Stromal cell of bone marrow (primary cell): Measurements from ENCODE around the gene CIB4.
A peak's percentile ranks its signal among the peaks of the same experiment; 100 is the strongest.

Source experiments
- DNase-seq: peaks from one replicate; pipeline ENCODE4 v3.0.0-alpha.2; 2012; ENCODE audit warnings: low read depth

CIB4 gene

DNA sequence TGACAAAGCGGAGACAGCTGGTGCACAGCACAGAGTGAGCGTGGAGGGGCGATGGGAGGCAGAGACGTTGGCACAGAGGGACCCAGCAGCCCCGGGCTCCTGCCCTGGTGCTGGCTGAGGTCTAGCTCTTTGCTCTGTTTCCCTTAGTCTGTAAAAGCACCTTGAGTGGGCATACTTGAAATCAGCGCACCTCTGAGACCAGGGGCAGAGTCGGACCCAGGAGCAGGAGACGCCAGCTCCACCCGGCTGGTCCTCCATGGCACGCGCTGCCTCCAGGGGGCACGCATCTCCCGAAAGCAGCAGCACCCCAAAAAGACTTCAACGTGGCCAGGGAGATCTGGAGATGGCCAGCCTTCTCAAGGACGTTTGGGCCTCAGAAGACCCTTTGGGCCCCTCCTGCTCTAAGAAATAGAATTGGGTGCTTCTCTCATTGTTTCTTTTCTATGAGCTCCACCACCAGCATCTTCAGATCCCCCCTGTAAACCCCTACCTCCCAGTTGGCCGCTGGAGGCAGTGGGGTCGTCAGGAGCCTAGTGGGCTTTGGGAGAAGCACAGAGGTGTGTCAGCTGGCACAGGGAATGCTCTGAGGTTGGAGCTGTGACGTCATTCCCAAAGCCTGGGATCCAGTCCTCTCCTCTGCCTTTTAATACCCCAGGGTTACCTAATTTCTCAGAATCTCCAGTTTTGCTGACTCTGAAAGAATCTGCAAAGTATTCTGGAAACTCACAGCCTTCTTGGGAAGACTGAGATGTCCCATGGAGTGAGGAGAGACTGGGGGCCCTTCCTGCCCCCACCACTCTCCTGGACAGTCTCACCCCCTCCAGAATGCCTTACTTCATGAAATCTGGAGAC is 58.9 kb downstream of the CIB4 start:
- no peak for DNase-seq

DNA sequence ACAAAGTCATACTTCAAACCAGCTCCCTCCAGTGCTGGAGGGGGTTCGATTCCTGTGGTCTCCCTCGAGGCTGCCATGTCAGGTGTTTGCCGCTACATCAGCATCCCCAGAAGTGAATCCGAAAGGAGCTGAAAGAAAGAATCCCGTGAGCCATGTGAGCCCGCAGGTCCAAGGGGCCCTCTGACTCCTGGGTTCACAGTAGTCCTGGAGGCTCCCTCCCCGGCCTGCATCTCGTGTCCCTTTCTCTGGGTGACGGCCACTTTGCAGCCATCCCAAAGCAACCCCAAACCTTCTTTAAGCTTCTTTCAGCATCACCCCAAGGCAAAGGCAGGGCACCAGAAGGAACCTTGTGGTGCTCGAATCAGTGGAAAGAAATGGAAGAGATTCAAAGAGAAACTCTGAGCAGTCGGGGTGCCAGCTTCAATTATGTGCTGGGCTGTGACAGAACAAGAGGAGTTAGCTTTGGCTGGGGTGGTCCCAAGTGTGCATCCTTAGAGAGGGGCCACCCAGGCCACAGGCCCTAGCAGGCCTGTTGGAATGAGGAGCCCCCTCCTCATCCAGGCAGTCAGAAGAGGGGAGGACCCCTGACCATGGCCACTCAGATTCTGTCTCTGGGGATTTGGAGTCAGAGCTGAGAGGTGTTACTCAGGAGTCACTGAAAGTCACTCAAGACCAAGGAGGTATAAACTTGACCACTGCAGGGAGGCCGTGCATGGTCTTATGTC is 59.7 kb downstream of the CIB4 start:
- no peak for DNase-seq

- DNase-seq, result no peak
These were observed 60.4 kb downstream of the CIB4 start for GRCh38 chr2:26580751-26581150.

DNA sequence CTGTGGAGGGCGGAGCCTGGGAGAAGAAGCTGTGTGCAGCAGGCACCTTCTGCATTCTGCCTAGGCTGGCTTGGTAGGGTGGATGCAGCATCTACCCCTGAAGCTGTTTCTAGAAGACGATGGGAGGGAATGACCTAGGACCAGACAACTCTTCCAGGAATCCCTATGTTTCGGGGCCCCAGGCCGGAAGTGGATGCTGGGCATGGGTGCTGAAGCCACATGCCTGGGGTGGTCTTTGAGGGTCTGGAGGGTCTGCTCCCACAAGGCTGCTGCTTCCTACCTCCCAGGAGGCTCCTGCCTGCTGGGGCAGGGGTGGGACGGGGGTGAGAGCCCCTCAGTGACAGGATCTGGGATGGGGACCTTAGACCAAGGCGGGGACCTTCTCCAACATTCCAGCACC is 61.0 kb downstream of the CIB4 start:
- DNase-seq, result no peak

DNA sequence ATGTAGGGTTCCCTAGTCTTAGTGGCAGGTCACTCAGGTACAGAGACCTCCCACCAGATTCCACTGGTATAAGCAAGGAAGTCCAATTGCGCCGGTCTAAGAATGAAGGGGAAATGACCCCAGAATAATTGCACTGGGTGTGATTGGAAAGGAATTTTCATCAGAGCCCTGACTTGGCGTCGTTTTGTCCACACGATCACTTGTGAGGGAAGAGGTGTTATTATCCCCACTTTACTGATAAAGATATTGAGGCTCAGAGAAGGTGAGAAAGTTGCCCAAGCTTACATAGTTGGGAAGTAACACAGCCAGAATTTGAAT is 61.5 kb downstream of the CIB4 start:
- no peak for DNase-seq

- no peak for DNase-seq
These were observed 62.0 kb downstream of the CIB4 start for GRCh38 chr2:26579025-26579722.

DNA sequence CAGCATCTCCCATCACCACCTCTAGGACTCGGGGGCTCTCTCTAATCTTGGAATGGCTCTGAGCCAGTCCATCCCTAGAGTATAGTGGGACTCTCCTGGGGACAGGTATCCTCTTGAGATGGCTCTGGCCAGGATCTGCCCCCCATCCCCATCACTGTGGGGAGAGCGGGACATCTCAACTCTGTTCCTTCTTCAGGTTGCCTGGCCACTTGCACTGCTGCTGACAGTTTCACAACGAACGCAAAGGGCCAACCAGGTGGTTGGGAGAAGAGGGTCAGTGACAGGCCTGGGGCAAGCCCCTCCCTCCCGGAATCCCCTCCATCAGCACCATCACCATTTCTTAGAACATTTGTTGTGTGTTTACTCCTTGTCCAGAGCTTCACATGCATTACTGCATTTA is 62.6 kb downstream of the CIB4 start:
- DNase-seq, result no peak

- no peak for DNase-seq
These were observed 63.1 kb downstream of the CIB4 start for GRCh38 chr2:26578113-26578458.

DNA sequence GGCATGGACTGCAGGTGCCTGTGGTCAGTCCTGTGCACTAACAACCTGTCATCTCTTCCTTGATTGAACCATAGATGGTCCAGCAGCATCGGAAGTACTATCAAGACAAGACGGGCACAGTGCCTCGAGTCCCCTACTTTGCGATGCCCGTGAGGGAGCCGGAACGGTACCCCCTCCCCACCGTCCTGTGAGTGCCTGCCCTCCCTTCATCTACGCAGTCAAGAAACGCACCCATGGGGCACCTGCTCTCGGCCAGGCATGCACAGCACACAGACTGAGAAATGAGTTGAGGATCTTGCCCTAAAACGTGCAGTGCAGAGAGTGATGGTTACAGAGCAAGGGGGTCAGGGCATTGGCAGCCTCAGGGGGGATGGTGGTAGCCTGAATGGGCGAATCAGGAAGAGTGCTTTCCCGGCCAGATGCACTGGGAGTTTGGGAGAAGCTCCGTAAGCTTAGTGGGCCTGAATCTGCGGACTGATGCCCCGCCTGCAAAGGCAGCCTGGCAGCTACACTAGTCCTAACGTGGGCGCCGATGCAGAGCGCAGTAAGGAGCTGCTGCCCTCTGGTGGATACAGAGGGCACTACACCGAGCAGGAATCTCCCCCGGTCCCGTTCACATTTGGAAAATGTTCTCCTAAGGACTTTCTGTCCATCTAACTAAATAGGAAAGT is 63.6 kb downstream of the CIB4 start:
- DNase-seq, result peak; percentile 35

DNA sequence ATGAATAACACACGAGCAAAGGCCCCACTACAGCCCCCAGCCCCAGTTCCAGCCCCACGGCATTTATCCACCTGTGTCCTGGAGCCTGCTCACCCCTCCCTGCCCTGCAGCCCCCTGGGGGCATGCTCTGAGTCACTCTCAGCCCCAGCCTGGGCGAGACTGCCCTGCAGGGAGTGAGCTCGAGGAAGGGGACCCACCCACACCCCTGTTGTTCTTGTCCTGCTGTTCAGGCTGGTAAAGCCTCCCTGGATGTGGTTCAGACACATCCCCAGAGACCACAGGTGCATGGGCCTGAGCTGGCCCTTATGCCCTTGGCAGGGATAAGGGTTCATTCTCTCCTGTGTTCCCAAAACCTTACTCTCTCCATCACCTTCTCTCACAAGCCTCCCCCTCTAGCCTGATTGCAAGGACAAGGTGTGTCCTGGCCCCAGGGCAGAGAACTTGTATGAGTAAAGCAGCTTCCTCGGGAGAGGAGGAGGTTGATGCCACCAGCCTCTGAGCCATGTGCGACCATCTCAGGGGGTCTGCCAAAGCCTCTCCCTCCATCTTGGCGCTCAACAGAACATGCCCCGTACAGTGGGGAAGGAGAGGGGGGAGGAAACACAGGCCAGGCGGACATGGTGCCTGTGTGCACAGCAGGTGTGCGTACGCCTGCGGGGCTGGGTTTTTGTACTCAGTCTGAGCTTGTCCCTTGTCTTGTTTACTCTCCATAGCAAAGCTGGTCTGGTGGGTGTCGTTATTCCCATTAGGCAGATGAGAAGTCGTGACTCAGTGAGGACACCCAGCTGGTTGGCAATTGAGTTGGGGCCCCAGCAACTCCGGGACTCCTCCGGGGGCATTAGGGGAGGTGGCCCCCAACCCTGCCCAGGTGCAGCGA is 64.4 kb downstream of the CIB4 start:
- no peak for DNase-seq

GRCh38 chr2:26575836-26576564 is 65.2 kb downstream of the CIB4 start:
- no peak for DNase-seq

GRCh38 chr2:26574900-26575560 is 66.1 kb downstream of the CIB4 start:
- DNase-seq, result no peak

- no peak for DNase-seq
These were observed 66.9 kb downstream of the CIB4 start for GRCh38 chr2:26574066-26574899.

DNA sequence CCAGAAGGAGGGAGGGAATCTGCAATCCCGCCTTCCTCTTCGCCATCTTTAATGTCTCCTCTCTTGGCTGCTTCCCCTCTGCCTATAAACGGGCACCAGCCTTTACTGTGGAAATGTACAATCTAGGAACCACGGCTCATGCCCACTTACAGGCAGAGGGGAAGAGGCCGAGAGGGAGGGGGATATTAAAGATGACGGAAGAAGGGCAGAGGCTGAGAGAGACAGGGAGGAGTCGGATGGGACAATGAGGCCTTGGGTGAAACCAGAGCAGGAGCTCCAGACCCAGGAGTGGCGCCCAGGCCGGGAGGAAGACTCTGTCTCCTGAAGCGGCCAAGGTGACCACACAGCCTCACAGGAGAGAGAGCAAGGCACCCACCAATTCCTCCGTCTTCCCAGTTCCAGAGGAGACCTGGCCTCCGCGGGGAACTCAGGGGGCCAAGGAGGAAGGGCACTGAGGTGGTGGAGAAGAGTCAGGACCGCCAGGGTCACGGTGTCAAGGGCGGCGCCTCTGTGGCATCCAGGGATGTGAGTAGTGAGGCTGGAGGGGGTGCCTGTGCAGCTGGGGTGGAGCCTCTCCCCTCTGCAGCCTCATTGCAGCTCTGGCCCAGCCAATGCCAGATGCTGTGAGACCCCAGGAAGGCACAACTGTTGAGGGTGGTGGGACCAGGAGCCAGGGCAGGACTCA is 67.8 kb downstream of the CIB4 start:
- DNase-seq, result no peak

- no peak for DNase-seq
These were observed 68.6 kb downstream of the CIB4 start for GRCh38 chr2:26572591-26572990.

- no peak for DNase-seq
These were observed 69.8 kb downstream of the CIB4 start for GRCh38 chr2:26571316-26571715.

- no peak for DNase-seq
These were observed 71.1 kb downstream of the CIB4 start for GRCh38 chr2:26570083-26570430.

DNA sequence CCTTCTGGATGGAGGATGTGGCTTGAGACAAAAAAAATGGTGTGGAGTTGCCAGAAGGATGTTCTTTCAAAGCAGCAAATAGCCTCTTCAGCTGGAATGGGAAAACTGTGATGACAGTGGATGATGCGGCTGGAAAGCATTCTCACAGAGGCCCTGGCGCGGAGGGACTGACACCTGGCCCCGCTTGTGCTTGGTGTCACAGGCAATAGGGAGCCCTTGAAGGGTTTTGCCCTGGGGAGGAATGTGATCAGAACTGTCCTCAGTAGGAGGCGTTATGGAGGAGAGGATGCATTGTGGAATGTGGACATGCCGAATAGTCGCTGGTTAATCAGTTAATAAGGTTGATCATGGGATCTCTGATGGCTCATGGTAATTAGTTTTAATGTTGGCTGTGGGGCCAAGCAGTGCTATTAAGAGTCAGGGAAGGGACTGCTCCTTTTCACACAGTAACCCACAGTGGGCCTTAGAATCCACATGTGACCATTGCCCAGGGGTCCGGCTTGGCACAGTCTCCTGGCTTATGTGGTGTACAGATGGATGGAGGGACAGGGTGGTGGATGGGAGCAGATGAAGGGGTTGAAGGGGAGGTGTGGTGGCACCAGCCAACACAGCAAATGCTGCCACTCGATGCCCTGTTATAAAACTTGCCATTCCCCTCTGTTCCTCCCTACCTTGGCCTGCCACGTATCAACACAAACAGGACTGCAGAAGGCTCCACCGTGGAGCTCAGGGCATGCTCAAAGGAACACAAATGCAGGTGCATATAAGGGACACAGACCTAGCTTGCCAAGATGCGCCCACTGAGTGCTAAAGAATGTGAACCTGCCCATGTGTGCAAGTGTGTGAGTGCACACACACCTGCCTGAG is 71.7 kb downstream of the CIB4 start:
- no peak for DNase-seq
